HepG2 (cell line): ENCODE results near the gene ARL14EPL. TPM values are rescaled to one million over a fixed set of nuclear protein-coding genes. Genes with fewer than 3 reads are reported as not detected.
A peak's percentile ranks its signal among the peaks of the same experiment; 100 is the strongest.

ENCODE experiments used
- ATAC-seq: fragments of 200-7000 bp; cut with Tn5 transposase; 3 replicates; pipeline ENCODE4 v1.9.1; 2020; ENCODE audit warnings: mild to moderate bottlenecking, moderate library complexity
- BruUV-seq: library from RNA; stranded (reverse); fragments of 400-500 nt; replicated peaks from 2 replicates; lab custom pipeline; 2021; lab: Mats Ljungman, UMichigan
- CTCF ChIA-PET: fragments of 300-600 bp; formaldehyde crosslinking; extraction: SDS; loops from one replicate; lab custom pipeline; 2021; ENCODE audit warnings: low total read pairs, inconsistent platforms, low intra/inter-chr PET ratio; lab: Yijun Ruan, JAX
- POLR2A ChIA-PET: fragments of 350-600 bp; sonication (Branson Sonifier 250); formaldehyde crosslinking; loops from one replicate; lab custom pipeline; 2020; ENCODE audit warnings: antibody characterized with exemption, inconsistent platforms; lab: Yijun Ruan, JAX
- DNase-seq: peaks from one replicate; pipeline ENCODE4 v3.0.0-alpha.2; 2015; ENCODE audit warnings: low spot score
- FAIRE-seq: peaks from 3 replicates; lab custom pipeline; 2011; peaks lifted over from hg19 to GRCh38; lab: Jason Lieb, UNC
- H2AFZ ChIP-seq: one replicate; pipeline ENCODE4 v1.6.1; 2011; ENCODE audit warnings: low read length, inconsistent platforms
- H3K27ac ChIP-seq: fragments of 300-600 bp; 3 replicates; pipeline ENCODE4 v1.8.0; 2011; ENCODE audit warnings: mixed run types, mild to moderate bottlenecking, mixed read lengths, low read length, inconsistent platforms; ENCODE audit not compliant: insufficient read depth; ENCODE audit errors: extremely low read length
- H3K27me3 ChIP-seq, 2 experiments: fragments of 200-600 bp in 1 of 2; 2 replicates in 1 of 2; 3 replicates in 1 of 2; pipeline versions ENCODE4 v1.6.0 to v1.8.0; 2011; ENCODE audit warnings: low read length in 2 of 2, mild to moderate bottlenecking in 2 of 2, moderate library complexity in 2 of 2, inconsistent platforms in 1 of 2; ENCODE audit not compliant: insufficient read depth in 2 of 2, control insufficient read depth in 1 of 2
- H3K36me3 ChIP-seq, 2 experiments: fragments of 200-600 bp in 1 of 2; replicated peaks in 1 of 2; 2 replicates in 1 of 2; 3 replicates in 1 of 2; pipeline versions ENCODE4 v1.5.1 to v1.8.0; 2011; ENCODE audit warnings: low read length in 2 of 2, inconsistent platforms in 1 of 2; ENCODE audit not compliant: insufficient read depth in 2 of 2, control insufficient read depth in 1 of 2
- H3K4me1 ChIP-seq: 2 replicates; pipeline ENCODE4 v1.5.1; 2012; ENCODE audit warnings: low read length, inconsistent platforms; ENCODE audit not compliant: insufficient read depth
- H3K4me2 ChIP-seq: 2 replicates; pipeline ENCODE4 v1.6.0; 2011; ENCODE audit warnings: low read depth, low read length, inconsistent platforms
- H3K4me3 ChIP-seq, 3 experiments: fragments of 200-600 bp in 1 of 3; sonication (generic), shearing (Covaris generic) in 1 of 3; replicated peaks in 1 of 3; 2 replicates each; pipeline ENCODE4 v1.5.1; 2011 to 2016; ENCODE audit warnings: low read length in 3 of 3, inconsistent platforms in 2 of 3, low read depth in 2 of 3, mild to moderate bottlenecking in 2 of 3, control low read depth in 1 of 3, mixed read lengths in 1 of 3; ENCODE audit not compliant: insufficient read depth in 1 of 3
- H3K79me2 ChIP-seq: one replicate; pipeline ENCODE4 v1.6.1; 2011; ENCODE audit warnings: low read length, inconsistent platforms; ENCODE audit not compliant: insufficient read depth
- H3K9ac ChIP-seq: 2 replicates; pipeline ENCODE4 v1.6.0; 2011; ENCODE audit warnings: mild to moderate bottlenecking, low read depth, low read length, inconsistent platforms; ENCODE audit not compliant: insufficient read depth
- H3K9me3 ChIP-seq: 2 replicates; pipeline ENCODE4 v1.5.1; 2012; ENCODE audit warnings: mild to moderate bottlenecking, low read length
- H4K20me1 ChIP-seq: 2 replicates; pipeline ENCODE4 v1.6.0; 2011; ENCODE audit warnings: inconsistent platforms, mild to moderate bottlenecking, low read length, moderate library complexity; ENCODE audit not compliant: insufficient read depth
- CEBPB ChIP-seq: IDR thresholded peaks from 2 replicates; pipeline ENCODE4 v1.6.1; 2011; ENCODE audit warnings: low read depth, low read length, improper control_type of control experiment, borderline replicate concordance
- HNRNPK ChIP-seq: fragments of 200-400 bp; formaldehyde crosslinking; IDR thresholded peaks from 2 replicates; pipeline ENCODE4 v1.6.1; 2018; ENCODE audit warnings: low read length, low read depth, moderate library complexity, mild to moderate bottlenecking; ENCODE audit not compliant: poor library complexity, severe bottlenecking
- KDM1A ChIP-seq: IDR thresholded peaks from 2 replicates; pipeline ENCODE4 v1.6.1; 2016; ENCODE audit warnings: missing compliant biosample characterization
- MAFK ChIP-seq, 2 experiments: IDR thresholded peaks in 1 of 2; conservative IDR thresholded peaks in 1 of 2; 2 replicates each; pipeline ENCODE4 v1.6.1; 2011; ENCODE audit warnings: improper control_type of control experiment in 2 of 2, low read length in 2 of 2
- SSRP1 ChIP-seq: IDR thresholded peaks from 2 replicates; pipeline ENCODE4 v1.6.1; 2016; ENCODE audit warnings: control low read depth
- ZNF225 ChIP-seq: sonication (generic); formaldehyde crosslinking; IDR thresholded peaks from 2 replicates; pipeline ENCODE4 v1.4.0; 2020; ENCODE audit warnings: mild to moderate bottlenecking, missing genetic modification reagents
- ZNF264 ChIP-seq: sonication (generic); formaldehyde crosslinking; IDR thresholded peaks from 2 replicates; pipeline ENCODE4 v1.4.0; 2020; ENCODE audit warnings: missing genetic modification reagents
- ZNF878 ChIP-seq: sonication (generic); formaldehyde crosslinking; IDR thresholded peaks from 2 replicates; pipeline ENCODE4 v1.8.1; 2023; ENCODE audit warnings: mild to moderate bottlenecking, missing genetic modification reagents, moderate library complexity
- WGBS: methylation state at CpG from one replicate; pipeline ENCODE4 v1.1.6; 2017; ENCODE audit warnings: low lambda C conversion rate; 5-methylcytosine and 5-hydroxymethylcytosine counted together
- in situ Hi-C: cut with HindIII; loops from 2 replicates; pipeline ENCODE4 v1.10.0; 2017; ENCODE audit warnings: low pct_unique_long_range_greater_than_20kb; ENCODE audit not compliant: extremely low pct_ligation_motif_present
- intact Hi-C: fragments of 100-400 bp; cut with micrococcal nuclease; formaldehyde crosslinking; loops from one replicate; pipeline ENCODE4 v1.10.0; 2022; ENCODE audit not compliant: unreplicated experiment
- polyA plus RNA-seq, 8 experiments: library from polyadenylated mRNA; depleted of rRNA in 3 of 8; stranded (reverse) in 7 of 8; unstranded in 1 of 8; fragments of >200 nt; fragmentation: Illumina TruSeq in 4 of 8; extraction: Trizol in 4 of 8; gene quantifications; 2 replicates each; pipeline versions ENCODE4 v1.2.1 to v1.2.3, GENCODE V29; 2011 to 2016; ENCODE audit warnings: low read depth in 4 of 8, missing spikeins in 1 of 8, mixed read lengths in 1 of 8; ENCODE audit not compliant: insufficient read depth in 1 of 8
- total RNA-seq, 5 experiments: library from RNA; depleted of rRNA; stranded (reverse); fragments of >200 nt; fragmentation: Illumina TruSeq; extraction: Trizol; gene quantifications; 2 replicates each; pipeline ENCODE4 v1.2.3, GENCODE V29; 2016; ENCODE audit warnings: low read depth in 1 of 5
- TF ChIP-seq, protein P1 (sequence below): sonication (generic); formaldehyde crosslinking; IDR thresholded peaks from 2 replicates; pipeline ENCODE4 v1.8.1; 2023; ENCODE audit warnings: mild to moderate bottlenecking, moderate library complexity, missing genetic modification reagents
- TF ChIP-seq, protein P2 (sequence below): sonication (generic); formaldehyde crosslinking; IDR thresholded peaks from 2 replicates; pipeline ENCODE4 v1.5.1; 2020; ENCODE audit warnings: mild to moderate bottlenecking, missing genetic modification reagents, borderline replicate concordance
- TF ChIP-seq, protein P3 (sequence below): sonication (generic); formaldehyde crosslinking; IDR thresholded peaks from 2 replicates; pipeline ENCODE4 v1.4.0; 2020; ENCODE audit warnings: mild to moderate bottlenecking, missing genetic modification reagents

ARL14EPL gene
- total and polyA plus RNA-seq, 2 of the 13 experiments (the other 11 are each of a cell fraction or from before 2014, with no cell fraction given) = not detected

DNA sequence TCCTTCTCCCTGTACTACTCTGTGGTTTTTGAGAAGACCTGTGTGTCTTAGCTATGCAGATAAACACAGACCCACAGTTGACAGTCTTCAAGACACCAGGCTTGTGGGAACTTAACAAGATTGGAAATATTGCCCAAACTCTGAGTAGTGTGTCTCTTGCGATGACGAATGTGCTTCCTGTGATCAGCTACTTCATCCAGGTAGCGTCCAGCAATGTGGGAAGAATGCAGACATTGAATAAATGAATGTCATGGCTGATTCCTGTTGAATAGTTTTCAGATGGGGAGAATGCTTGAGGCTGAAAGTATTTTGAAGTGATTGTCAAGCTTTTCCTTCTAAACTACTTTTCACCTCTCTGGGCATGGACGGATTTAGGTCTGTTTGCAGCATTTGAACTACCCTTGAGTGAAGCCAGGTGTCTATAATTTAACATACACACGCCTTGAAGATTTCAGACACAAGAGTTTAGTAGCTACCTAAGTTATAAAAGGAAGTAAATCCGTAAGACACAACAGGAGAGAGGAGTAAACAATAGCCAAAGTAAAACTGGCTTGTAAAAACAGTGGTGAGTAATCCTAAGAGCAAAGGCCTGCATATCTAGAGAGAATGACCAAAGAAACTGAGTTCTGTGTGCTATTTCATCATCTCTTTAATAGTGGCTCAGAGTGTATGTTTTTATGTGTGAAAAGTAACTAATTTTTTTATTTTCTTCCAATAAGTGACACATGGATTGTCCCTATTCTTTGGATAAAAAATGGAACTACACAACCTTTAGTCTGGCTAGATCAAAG is 30.0 kb upstream of the ARL14EPL start:
- Histone ChIP-seq H3K36me3 (no peaks in the 10 kb centered on the region), H3K4me1 (no peaks in the 10 kb centered on the region), H3K27ac (no peak overlapping the region), H3K79me2 (no peaks in the 10 kb centered on the region), H3K27me3 (no peaks in the 10 kb centered on the region; a peak in 2 of 5 replicates), H4K20me1 (no peaks in the 10 kb centered on the region), H3K9ac (no peak overlapping the region), H3K4me2 (no peak overlapping the region), H3K4me3 (no peak overlapping the region), H3K9me3 (no peaks in the 10 kb centered on the region), H2AFZ (no peak overlapping the region)
- ChIA-PET POLR2A (no interaction called here), CTCF (no interaction called here)
- no TSS peak for BruUV-seq
- no peak for TF ChIP-seq ZNF225
- TF ChIP-seq CEBPB = peak; percentile 8; the same call in 1 of the 2 replicates
- intact Hi-C loops = no loop called here
- 25% methylated on average over 6 of the region's 6 CpGs for WGBS
- FAIRE-seq = no peak
- no peak for ATAC-seq
- in situ Hi-C loops = no loop called here
- no peak for DNase-seq

DNA sequence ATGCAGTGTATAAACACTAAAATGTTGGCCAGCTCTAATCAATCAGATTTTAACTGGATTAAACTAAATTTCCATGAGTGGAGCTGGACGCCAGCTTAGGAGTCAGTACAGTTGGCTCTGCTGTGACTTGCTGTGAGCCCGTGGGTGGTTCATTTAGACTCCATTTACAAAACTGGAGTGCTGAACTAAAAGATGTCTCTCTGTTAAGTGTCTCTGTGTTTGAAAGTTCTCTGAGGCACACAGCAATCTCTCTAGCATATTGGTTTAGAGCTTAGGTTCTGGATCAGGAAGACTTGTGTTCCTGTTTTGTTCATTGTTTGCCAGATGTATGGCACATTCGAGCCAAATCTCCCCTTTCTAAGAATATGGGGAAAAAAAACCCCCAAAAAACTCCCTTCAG is 28.0 kb upstream of the ARL14EPL start:
- ChIA-PET CTCF (no interaction called here), POLR2A (no interaction called here)
- Histone ChIP-seq H4K20me1 (no peaks in the 10 kb centered on the region), H3K79me2 (no peaks in the 10 kb centered on the region), H3K4me3 (no peak overlapping the region), H3K9ac (no peak overlapping the region)
- BruUV-seq = no TSS peak
- FAIRE-seq (no peak), DNase-seq (no peak)
- in situ Hi-C loops (no loop called here), intact Hi-C loops (no loop called here)
- TF ChIP-seq, protein P1, sequence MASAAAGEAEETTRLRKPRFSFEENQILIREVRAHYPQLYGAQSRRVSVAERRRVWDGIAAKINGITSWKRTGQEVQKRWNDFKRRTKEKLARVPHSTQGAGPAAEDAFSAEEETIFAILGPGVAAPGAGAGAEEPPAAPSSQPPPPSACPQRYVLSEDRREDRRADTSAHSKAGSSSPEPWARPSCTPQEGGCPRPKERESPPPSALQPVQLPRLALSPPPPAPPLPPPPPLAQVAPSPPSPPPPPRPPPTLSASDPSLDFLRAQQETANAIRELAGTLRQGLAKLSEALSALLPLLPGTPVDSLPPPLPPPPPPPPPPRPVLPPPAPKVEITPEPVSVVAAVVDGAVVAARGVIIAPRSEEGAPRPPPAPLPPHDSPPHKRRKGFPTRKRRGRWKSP (CRISPR knock-in tag) = no peak
- TF ChIP-seq, protein P2, sequence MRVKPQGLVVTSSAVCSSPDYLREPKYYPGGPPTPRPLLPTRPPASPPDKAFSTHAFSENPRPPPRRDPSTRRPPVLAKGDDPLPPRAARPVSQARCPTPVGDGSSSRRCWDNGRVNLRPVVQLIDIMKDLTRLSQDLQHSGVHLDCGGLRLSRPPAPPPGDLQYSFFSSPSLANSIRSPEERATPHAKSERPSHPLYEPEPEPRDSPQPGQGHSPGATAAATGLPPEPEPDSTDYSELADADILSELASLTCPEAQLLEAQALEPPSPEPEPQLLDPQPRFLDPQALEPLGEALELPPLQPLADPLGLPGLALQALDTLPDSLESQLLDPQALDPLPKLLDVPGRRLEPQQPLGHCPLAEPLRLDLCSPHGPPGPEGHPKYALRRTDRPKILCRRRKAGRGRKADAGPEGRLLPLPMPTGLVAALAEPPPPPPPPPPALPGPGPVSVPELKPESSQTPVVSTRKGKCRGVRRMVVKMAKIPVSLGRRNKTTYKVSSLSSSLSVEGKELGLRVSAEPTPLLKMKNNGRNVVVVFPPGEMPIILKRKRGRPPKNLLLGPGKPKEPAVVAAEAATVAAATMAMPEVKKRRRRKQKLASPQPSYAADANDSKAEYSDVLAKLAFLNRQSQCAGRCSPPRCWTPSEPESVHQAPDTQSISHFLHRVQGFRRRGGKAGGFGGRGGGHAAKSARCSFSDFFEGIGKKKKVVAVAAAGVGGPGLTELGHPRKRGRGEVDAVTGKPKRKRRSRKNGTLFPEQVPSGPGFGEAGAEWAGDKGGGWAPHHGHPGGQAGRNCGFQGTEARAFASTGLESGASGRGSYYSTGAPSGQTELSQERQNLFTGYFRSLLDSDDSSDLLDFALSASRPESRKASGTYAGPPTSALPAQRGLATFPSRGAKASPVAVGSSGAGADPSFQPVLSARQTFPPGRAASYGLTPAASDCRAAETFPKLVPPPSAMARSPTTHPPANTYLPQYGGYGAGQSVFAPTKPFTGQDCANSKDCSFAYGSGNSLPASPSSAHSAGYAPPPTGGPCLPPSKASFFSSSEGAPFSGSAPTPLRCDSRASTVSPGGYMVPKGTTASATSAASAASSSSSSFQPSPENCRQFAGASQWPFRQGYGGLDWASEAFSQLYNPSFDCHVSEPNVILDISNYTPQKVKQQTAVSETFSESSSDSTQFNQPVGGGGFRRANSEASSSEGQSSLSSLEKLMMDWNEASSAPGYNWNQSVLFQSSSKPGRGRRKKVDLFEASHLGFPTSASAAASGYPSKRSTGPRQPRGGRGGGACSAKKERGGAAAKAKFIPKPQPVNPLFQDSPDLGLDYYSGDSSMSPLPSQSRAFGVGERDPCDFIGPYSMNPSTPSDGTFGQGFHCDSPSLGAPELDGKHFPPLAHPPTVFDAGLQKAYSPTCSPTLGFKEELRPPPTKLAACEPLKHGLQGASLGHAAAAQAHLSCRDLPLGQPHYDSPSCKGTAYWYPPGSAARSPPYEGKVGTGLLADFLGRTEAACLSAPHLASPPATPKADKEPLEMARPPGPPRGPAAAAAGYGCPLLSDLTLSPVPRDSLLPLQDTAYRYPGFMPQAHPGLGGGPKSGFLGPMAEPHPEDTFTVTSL = no peak
- TF ChIP-seq HNRNPK = no peak
- no peak for TF ChIP-seq ZNF264 (CRISPR knock-in tag)
- TF ChIP-seq KDM1A (CRISPR knock-in tag) = no peak
- TF ChIP-seq SSRP1 (CRISPR knock-in tag) = no peak
- TF ChIP-seq, protein P3, sequence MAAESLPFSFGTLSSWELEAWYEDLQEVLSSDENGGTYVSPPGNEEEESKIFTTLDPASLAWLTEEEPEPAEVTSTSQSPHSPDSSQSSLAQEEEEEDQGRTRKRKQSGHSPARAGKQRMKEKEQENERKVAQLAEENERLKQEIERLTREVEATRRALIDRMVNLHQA (CRISPR knock-in tag) = no peak
- TF ChIP-seq MAFK (conservative IDR thresholded peaks at IDR 0.05 in 1 of 2, IDR thresholded peaks at IDR 0.05 in 1 of 2; ENCODE audit: low read length in 2 of 2) = no peak
- no peak for TF ChIP-seq ZNF878 (CRISPR knock-in tag)
- TF ChIP-seq, all 625 proteins: peak for 0
- Histone ChIP-seq H3K9me3 (no peaks in the 10 kb centered on the region), H3K4me1 (no peaks in the 10 kb centered on the region), H3K27me3 (no peaks in the 10 kb centered on the region; a peak in 2 of 5 replicates), H3K4me2 (no peak overlapping the region), H3K36me3 (no peaks in the 10 kb centered on the region), H3K27ac (no peak overlapping the region), H2AFZ (no peak overlapping the region)
- ATAC-seq = no peak
- 24% methylated on average over 3 of the region's 3 CpGs for WGBS
